ENCODE data around the gene MOB2. TPM values are rescaled to one million over a fixed set of nuclear protein-coding genes. Genes with fewer than 3 reads are reported as not detected.

The MOB2 gene
- total and polyA plus RNA-seq, 2 of the 13 experiments (the other 11 are each of a cell fraction or from before 2014, with no cell fraction given), result 21.8 to 27.7 TPM

DNA sequence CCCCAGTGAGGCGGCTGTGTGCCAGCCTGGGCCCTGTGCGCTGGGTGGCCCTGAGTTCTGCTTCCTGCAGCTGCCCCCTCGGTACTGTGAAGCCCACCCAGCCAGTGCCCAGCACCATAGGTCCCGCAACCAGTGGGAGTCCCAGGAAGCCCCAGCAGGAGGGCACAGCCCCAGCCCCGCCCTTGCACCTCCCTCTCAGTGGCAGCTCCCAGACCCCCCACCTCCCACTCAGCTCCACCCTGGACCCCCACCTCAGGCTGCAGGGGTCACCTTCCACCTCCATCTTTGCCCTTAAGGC is 30.9 kb downstream of the MOB2 start:
- CTCF ChIA-PET (ENCODE audit: low intra/inter-chr PET ratio, low total read pairs), result no interaction called here
- POLR2A ChIA-PET, result no interaction called here
- Histone ChIP-seq H3K4me2 (ENCODE audit: low read depth, low read length) (no peak overlapping the region), H3K4me3 (replicated peaks in 1 of 3; ENCODE audit: insufficient read depth in 1 of 3, low read depth in 2 of 3, low read length in 3 of 3) (no peak overlapping the region), H3K4me1 (ENCODE audit: insufficient read depth, low read length) (no peaks in the 10 kb centered on the region), H2AFZ (ENCODE audit: low read length) (no peak overlapping the region), H3K36me3 (replicated peaks in 1 of 2; ENCODE audit: control insufficient read depth in 1 of 2, insufficient read depth in 2 of 2, low read length in 2 of 2) (no peaks in the 10 kb centered on the region), H3K79me2 (ENCODE audit: insufficient read depth, low read length) (no peaks in the 10 kb centered on the region), H3K9me3 (ENCODE audit: low read length) (no peaks in the 10 kb centered on the region), H3K9ac (ENCODE audit: insufficient read depth, low read depth, low read length) (no peak overlapping the region), H3K27me3 (ENCODE audit: control insufficient read depth in 1 of 2, insufficient read depth in 2 of 2, low read length in 2 of 2) (peaks cover 4 to 25% of the 10 kb centered on the region in 2 experiments; a peak in 4 of 5 replicates), H4K20me1 (ENCODE audit: insufficient read depth, low read length) (0 out of 2 replicates have a peak, but pooled peaks cover 3% of the 10 kb centered on the region), H3K27ac (ENCODE audit: extremely low read length, insufficient read depth, low read length) (no peak overlapping the region)
- DNase-seq (ENCODE audit: low spot score) (no peak), ATAC-seq (no peak), FAIRE-seq (no peak)
- 62% methylated on average over 2 of the region's 5 CpGs for WGBS (ENCODE audit: low lambda C conversion rate)
- in situ Hi-C loops (cut with HindIII; ENCODE audit: extremely low pct_ligation_motif_present, low pct_unique_long_range_greater_than_20kb) (no loop called here), intact Hi-C loops (cut with micrococcal nuclease; ENCODE audit: unreplicated experiment) (no loop called here)
- TF ChIP-seq, protein P1, sequence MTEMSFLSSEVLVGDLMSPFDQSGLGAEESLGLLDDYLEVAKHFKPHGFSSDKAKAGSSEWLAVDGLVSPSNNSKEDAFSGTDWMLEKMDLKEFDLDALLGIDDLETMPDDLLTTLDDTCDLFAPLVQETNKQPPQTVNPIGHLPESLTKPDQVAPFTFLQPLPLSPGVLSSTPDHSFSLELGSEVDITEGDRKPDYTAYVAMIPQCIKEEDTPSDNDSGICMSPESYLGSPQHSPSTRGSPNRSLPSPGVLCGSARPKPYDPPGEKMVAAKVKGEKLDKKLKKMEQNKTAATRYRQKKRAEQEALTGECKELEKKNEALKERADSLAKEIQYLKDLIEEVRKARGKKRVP (CRISPR knock-in tag; IDR thresholded peaks at IDR 0.05), result no peak
- TF ChIP-seq MATR3 (CRISPR knock-in tag; IDR thresholded peaks at IDR 0.05), result no peak
- BruUV-seq (replicated peaks), result no TSS peak

DNA sequence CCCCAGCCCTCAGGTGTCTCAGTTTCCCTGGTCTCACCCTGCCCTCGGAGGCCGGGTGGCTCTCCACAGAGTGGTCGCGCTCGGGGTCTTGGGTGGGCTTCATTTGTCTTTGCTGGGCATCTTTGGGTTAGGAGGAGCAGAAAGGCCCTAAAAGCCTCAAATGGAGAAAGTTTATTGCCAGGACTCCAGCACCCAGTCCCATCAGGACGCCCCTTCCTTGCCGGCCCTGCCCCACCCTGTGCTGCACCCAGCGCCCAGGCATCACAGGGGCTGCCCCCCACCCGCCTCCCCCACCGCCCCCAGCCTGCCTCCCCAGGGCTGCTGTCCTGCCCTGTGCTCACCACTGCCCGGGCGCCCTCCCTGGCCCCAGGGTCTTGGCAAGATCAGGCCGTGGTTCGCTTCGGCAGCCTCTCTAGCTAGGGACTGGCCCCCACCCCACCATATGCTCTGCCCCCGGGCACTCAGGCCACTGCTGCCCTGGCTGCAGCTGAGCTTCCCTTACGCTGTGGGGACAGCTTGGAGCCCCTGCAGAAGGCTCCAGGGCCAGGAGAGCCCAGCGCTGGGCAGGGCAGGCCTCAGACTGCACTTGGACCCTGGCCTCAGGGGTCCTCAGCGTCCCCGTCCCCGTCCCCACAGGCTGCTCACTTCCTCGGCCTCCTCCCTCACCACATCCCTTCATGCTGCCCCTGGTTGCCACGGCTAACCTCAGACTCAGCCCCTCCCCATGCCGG is 31.4 kb downstream of the MOB2 start:
- intact Hi-C loops (cut with micrococcal nuclease; ENCODE audit: unreplicated experiment), result no loop called here
- no peak overlapping the region for H3K27ac ChIP-seq (ENCODE audit: extremely low read length, insufficient read depth, low read length)
- TF ChIP-seq CBX1 (IDR thresholded peaks at IDR 0.05; ENCODE audit: low read depth) (no peak), ARID2 (CRISPR knock-in tag; IDR thresholded peaks at IDR 0.05; ENCODE audit: borderline replicate concordance) (no peak), TBL1XR1 (IDR thresholded peaks at IDR 0.05; ENCODE audit: borderline replicate concordance, low read length, partially characterized antibody) (no peak), NFATC3 (CRISPR knock-in tag; IDR thresholded peaks at IDR 0.05) (no peak), CREM (IDR thresholded peaks at IDR 0.05) (no peak), CREM (CRISPR knock-in tag; IDR thresholded peaks at IDR 0.05) (no peak), NAIF1 (CRISPR knock-in tag; IDR thresholded peaks at IDR 0.05; ENCODE audit: borderline replicate concordance) (no peak), TBX3 (IDR thresholded peaks at IDR 0.05; ENCODE audit: borderline replicate concordance) (no peak), ZBTB20 (CRISPR knock-in tag; IDR thresholded peaks at IDR 0.05; ENCODE audit: borderline replicate concordance, low read depth) (no peak), SAP130 (CRISPR knock-in tag; IDR thresholded peaks at IDR 0.05; ENCODE audit: low read depth) (no peak), ZNF230 (CRISPR knock-in tag; IDR thresholded peaks at IDR 0.05) (no peak), ZNF441 (CRISPR knock-in tag; IDR thresholded peaks at IDR 0.05; ENCODE audit: borderline replicate concordance) (no peak)
- TF ChIP-seq, protein P2, sequence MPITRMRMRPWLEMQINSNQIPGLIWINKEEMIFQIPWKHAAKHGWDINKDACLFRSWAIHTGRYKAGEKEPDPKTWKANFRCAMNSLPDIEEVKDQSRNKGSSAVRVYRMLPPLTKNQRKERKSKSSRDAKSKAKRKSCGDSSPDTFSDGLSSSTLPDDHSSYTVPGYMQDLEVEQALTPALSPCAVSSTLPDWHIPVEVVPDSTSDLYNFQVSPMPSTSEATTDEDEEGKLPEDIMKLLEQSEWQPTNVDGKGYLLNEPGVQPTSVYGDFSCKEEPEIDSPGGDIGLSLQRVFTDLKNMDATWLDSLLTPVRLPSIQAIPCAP (CRISPR knock-in tag; IDR thresholded peaks at IDR 0.05; ENCODE audit: low read depth), result no peak
- BruUV-seq (replicated peaks), result no TSS peak
- H3K27me3 ChIP-seq (ENCODE audit: control insufficient read depth in 1 of 2, insufficient read depth in 2 of 2, low read length in 2 of 2), result peaks cover 4 to 25% of the 10 kb centered on the region in 2 experiments; a peak in 4 of 5 replicates
- DNase-seq (ENCODE audit: low spot score), result no peak
- WGBS (ENCODE audit: low lambda C conversion rate), result 6% methylated on average over 3 of the region's 24 CpGs
- H3K4me3 ChIP-seq (replicated peaks in 1 of 3; ENCODE audit: insufficient read depth in 1 of 3, low read depth in 2 of 3, low read length in 3 of 3), result no peak overlapping the region
- no peaks in the 10 kb centered on the region for H3K4me1 ChIP-seq (ENCODE audit: insufficient read depth, low read length)
- H3K79me2 ChIP-seq (ENCODE audit: insufficient read depth, low read length), result no peaks in the 10 kb centered on the region
- in situ Hi-C loops (cut with HindIII; ENCODE audit: extremely low pct_ligation_motif_present, low pct_unique_long_range_greater_than_20kb), result no loop called here
- H3K4me2 ChIP-seq (ENCODE audit: low read depth, low read length), result no peak overlapping the region
- no peak for ATAC-seq
- H3K9ac ChIP-seq (ENCODE audit: insufficient read depth, low read depth, low read length), result no peak overlapping the region
- POLR2A ChIA-PET, result no interaction called here
- no peaks in the 10 kb centered on the region for H3K36me3 ChIP-seq (replicated peaks in 1 of 2; ENCODE audit: control insufficient read depth in 1 of 2, insufficient read depth in 2 of 2, low read length in 2 of 2)
- no peak for FAIRE-seq
- 0 out of 2 replicates have a peak, but pooled peaks cover 3% of the 10 kb centered on the region for H4K20me1 ChIP-seq (ENCODE audit: insufficient read depth, low read length)
- CTCF ChIA-PET (ENCODE audit: low intra/inter-chr PET ratio, low total read pairs), result no interaction called here
- no peaks in the 10 kb centered on the region for H3K9me3 ChIP-seq (ENCODE audit: low read length)
- no peak overlapping the region for H2AFZ ChIP-seq (ENCODE audit: low read length)
